Measurements from ENCODE around the gene JAK2.
"Not testable (repeated sequence)": the region's sequence is repeated elsewhere in the genome, so short reads cannot be mapped to it uniquely, and the experiment has no call there.

The JAK2 gene

GRCh38 chr9:5044160-5044559 lies 59.1 kb downstream of the JAK2 start:
- no peak overlapping the region for H3K27ac Mint-ChIP-seq
- no peak overlapping the region for H3K4me3 Mint-ChIP-seq
- no peaks in the 10 kb centered on the region for H3K27me3 Mint-ChIP-seq
- H3K9me3 Mint-ChIP-seq (ENCODE audit: low read depth): no peaks in the 10 kb centered on the region
- H3K36me3 Mint-ChIP-seq: peaks cover 34% of the 10 kb centered on the region
- peaks cover 6% of the 10 kb centered on the region for H3K4me1 Mint-ChIP-seq (ENCODE audit: low read depth)

DNA sequence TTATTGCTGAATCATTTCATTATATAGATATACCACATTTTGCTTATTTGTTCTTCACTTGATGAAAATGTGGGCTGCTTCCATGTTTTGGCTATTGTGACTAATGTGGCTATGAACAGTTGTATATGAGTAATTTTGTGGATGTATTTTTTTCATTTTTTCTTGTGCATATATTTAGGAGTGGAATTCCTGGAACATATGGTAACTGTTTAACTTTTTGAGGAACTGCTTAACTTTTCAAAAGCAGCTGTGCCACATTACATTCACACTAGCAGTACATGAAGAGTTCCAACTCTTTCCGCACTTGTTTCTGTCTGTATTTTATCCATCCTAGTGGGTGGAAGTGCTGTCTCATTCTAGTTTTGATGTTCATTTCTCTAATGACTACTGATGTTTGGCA lies 67.8 kb downstream of the JAK2 start:
- H3K27me3 Mint-ChIP-seq: no peaks in the 10 kb centered on the region

DNA sequence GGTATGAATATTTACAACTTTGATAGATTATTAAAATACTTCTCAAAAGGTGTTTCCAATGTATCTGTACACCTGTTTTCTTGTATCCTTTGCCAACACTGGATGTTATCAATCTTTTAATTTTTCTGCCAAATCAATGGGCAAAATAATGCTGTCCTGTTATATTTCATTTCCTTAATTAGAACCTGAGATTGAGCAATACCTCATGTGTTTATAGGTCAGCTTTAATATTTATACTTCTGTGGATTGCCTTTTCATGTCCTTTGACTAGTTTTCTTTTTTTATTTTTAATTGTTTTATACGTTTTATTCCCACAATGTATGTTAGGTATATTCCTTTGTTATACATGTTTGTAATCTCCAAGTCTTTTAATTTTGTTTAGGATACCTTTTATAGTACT lies 77.6 kb downstream of the JAK2 start:
- Mint-ChIP-seq H3K4me3 (no peak overlapping the region), H3K36me3 (peaks cover 29% of the 10 kb centered on the region), H3K4me1 (ENCODE audit: low read depth) (no peaks in the 10 kb centered on the region), H3K27ac (no peak overlapping the region), H3K9me3 (ENCODE audit: low read depth) (no peaks in the 10 kb centered on the region), H3K27me3 (no peaks in the 10 kb centered on the region)

More for the DNA sequence above, 67.8 kb downstream of the JAK2 start:
- Mint-ChIP-seq H3K4me1 (ENCODE audit: low read depth) (peaks cover 2% of the 10 kb centered on the region), H3K4me3 (no peak overlapping the region), H3K27ac (no peak overlapping the region), H3K36me3 (peaks cover 43% of the 10 kb centered on the region), H3K9me3 (ENCODE audit: low read depth) (no peaks in the 10 kb centered on the region)

- Mint-ChIP-seq H3K36me3 (peaks cover 28% of the 10 kb centered on the region), H3K4me3 (no peak overlapping the region), H3K9me3 (ENCODE audit: low read depth) (no peaks in the 10 kb centered on the region), H3K27me3 (no peaks in the 10 kb centered on the region), H3K27ac (no peak overlapping the region), H3K4me1 (ENCODE audit: low read depth) (no peaks in the 10 kb centered on the region)
These were observed 87.8 kb downstream of the JAK2 start for GRCh38 chr9:5072871-5073270.

DNA sequence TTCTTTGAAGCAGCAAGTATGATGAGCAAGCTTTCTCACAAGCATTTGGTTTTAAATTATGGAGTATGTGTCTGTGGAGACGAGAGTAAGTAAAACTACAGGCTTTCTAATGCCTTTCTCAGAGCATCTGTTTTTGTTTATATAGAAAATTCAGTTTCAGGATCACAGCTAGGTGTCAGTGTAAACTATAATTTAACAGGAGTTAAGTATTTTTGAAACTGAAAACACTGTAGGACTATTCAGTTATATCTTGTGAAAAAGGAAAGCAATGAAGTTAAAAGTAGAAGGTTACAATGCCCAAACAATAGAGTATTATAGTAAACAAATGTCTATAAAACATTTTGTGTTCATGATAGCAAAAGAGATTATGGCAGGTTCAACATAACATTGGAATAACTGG lies 88.6 kb downstream of the JAK2 start:
- Mint-ChIP-seq H3K9me3 (ENCODE audit: low read depth) (no peaks in the 10 kb centered on the region), H3K4me1 (ENCODE audit: low read depth) (no peaks in the 10 kb centered on the region), H3K36me3 (peaks cover 28% of the 10 kb centered on the region), H3K4me3 (no peak overlapping the region), H3K27me3 (no peaks in the 10 kb centered on the region), H3K27ac (no peak overlapping the region)

- H3K9me3 Mint-ChIP-seq (ENCODE audit: low read depth): no peaks in the 10 kb centered on the region
- no peak overlapping the region for H3K27ac Mint-ChIP-seq
- H3K27me3 Mint-ChIP-seq: no peaks in the 10 kb centered on the region
- H3K36me3 Mint-ChIP-seq: peaks cover 53% of the 10 kb centered on the region
- no peaks in the 10 kb centered on the region for H3K4me1 Mint-ChIP-seq (ENCODE audit: low read depth)
- H3K4me3 Mint-ChIP-seq: no peak overlapping the region
These were observed 100.9 kb downstream of the JAK2 start for GRCh38 chr9:5085993-5086392.

DNA sequence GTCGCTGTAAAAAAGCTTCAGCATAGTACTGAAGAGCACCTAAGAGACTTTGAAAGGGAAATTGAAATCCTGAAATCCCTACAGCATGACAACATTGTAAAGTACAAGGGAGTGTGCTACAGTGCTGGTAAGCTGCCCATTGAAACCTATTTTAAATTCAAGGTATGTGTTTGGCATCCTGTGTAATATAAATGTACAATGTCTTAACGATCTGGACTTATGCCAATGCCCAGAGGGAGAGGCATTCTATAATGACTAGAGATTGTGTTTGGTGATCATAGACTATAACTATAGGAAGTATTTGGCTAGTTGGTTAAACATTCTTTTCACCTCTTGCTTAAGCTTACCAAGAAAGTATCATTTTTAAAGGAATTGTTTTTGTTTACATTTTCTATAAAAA lies 104.7 kb downstream of the JAK2 start:
- Mint-ChIP-seq H3K4me1 (ENCODE audit: low read depth) (no peaks in the 10 kb centered on the region), H3K4me3 (no peak overlapping the region), H3K27me3 (no peaks in the 10 kb centered on the region), H3K9me3 (ENCODE audit: low read depth) (no peaks in the 10 kb centered on the region), H3K36me3 (peaks cover 34% of the 10 kb centered on the region), H3K27ac (no peak overlapping the region)

- Mint-ChIP-seq H3K27ac (no peak overlapping the region), H3K9me3 (ENCODE audit: low read depth) (no peaks in the 10 kb centered on the region), H3K36me3 (no peaks in the 10 kb centered on the region), H3K4me3 (no peak overlapping the region), H3K4me1 (ENCODE audit: low read depth) (no peaks in the 10 kb centered on the region), H3K27me3 (no peaks in the 10 kb centered on the region)
These were observed 110.7 kb downstream of the JAK2 start for GRCh38 chr9:5095795-5096194.

DNA sequence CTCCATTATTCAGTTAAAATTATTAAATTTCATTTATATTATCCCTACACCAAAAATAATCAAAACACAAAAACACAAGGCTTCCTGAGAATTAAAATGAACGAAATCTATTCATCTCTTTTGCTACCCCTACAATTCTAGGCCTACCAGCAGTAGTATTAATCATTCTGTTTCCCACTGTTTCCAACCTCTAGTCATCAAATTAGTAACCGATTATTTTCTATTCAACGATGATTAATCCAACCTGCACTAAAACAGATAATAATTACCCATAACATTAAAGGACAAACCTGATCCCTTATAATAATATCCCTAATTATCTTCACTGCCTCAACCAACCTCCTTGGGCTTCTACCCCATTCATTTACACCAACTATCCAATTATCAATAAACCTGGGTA lies 114.4 kb downstream of the JAK2 start:
- no peak overlapping the region for H3K27ac Mint-ChIP-seq
- no peaks in the 10 kb centered on the region for H3K4me1 Mint-ChIP-seq (ENCODE audit: low read depth)
- peaks cover 12% of the 10 kb centered on the region for H3K9me3 Mint-ChIP-seq (ENCODE audit: low read depth)
- H3K36me3 Mint-ChIP-seq: peaks cover 21% of the 10 kb centered on the region
- no peaks in the 10 kb centered on the region for H3K27me3 Mint-ChIP-seq
- no peak overlapping the region for H3K4me3 Mint-ChIP-seq

DNA sequence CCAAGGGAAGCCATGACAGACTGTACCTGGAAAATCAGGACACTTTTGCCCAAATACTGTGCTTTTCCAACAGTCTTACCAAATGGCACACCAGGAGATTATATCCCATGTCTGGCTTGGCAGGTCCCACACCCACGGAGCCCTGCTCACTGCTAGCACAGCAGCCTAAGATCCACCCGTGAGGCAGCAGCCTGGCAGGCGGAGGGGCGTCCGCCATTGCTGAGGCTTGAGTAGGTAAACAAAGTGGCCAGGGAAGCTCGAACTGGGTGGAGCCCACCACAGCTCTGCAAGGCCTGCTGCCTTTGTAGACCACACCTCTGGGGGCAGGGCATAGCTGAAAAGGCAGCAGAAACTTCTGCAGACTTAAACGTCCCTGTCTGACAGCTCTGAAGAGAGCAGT lies 116.1 kb downstream of the JAK2 start:
- H3K4me1 Mint-ChIP-seq (ENCODE audit: low read depth); H3K4me3 Mint-ChIP-seq; H3K27me3 Mint-ChIP-seq; H3K27ac Mint-ChIP-seq: not testable (repeated sequence)
- Mint-ChIP-seq H3K9me3 (ENCODE audit: low read depth) (peaks cover 12% of the 10 kb centered on the region), H3K36me3 (peaks cover 27% of the 10 kb centered on the region)

DNA sequence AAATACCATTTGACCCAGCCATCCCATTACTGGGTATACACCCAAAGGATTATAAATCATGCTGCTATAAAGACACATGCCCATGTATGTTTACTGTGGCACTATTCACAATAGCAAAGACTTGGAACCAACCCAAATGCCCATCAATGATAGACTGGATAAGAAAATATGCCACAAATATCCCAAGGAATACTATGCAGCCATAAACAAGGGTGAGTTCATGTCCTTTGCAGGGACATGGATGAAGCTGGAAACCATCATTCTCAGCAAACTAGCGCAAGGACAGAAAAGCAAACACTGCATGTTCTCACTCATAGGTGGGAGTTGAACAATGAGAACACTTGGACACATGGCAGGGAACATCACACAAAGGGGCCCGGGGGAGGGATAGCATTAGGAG lies 121.4 kb downstream of the JAK2 start:
- H3K27me3 Mint-ChIP-seq; H3K4me3 Mint-ChIP-seq; H3K27ac Mint-ChIP-seq; H3K4me1 Mint-ChIP-seq (ENCODE audit: low read depth): not testable (repeated sequence)
- Mint-ChIP-seq H3K36me3 (peaks cover 30% of the 10 kb centered on the region), H3K9me3 (ENCODE audit: low read depth) (peaks cover 12% of the 10 kb centered on the region)

- Mint-ChIP-seq H3K4me1 (ENCODE audit: low read depth) (no peaks in the 10 kb centered on the region), H3K36me3 (peaks cover 22% of the 10 kb centered on the region), H3K9me3 (ENCODE audit: low read depth) (no peaks in the 10 kb centered on the region), H3K27me3 (no peaks in the 10 kb centered on the region), H3K27ac (no peak overlapping the region), H3K4me3 (no peak overlapping the region)
These were observed 126.0 kb downstream of the JAK2 start for GRCh38 chr9:5110867-5111681.

DNA sequence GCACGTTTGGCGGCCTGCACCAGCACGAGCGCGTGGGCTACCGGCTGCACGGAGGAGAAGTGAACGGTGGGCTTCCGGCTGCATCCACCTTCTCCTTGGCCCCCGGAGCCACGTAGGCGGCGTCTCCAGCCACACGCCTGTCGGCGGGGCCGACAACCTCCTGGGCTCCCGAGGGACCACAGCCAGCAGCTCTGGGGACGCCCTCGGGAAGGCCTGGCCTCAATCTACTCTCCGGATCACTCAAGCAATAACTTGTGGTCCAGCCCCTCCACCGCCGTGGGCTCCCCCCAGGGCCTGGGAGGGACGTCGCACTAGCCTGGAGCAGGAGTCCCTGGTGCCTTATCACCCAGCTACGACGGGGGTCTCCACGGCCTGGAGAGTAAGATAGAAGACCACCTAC lies 126.6 kb downstream of the JAK2 start:
- Mint-ChIP-seq H3K4me3 (no peak overlapping the region), H3K4me1 (ENCODE audit: low read depth) (no peaks in the 10 kb centered on the region), H3K36me3 (peaks cover 22% of the 10 kb centered on the region), H3K9me3 (ENCODE audit: low read depth) (no peaks in the 10 kb centered on the region), H3K27ac (no peak overlapping the region), H3K27me3 (no peaks in the 10 kb centered on the region)

DNA sequence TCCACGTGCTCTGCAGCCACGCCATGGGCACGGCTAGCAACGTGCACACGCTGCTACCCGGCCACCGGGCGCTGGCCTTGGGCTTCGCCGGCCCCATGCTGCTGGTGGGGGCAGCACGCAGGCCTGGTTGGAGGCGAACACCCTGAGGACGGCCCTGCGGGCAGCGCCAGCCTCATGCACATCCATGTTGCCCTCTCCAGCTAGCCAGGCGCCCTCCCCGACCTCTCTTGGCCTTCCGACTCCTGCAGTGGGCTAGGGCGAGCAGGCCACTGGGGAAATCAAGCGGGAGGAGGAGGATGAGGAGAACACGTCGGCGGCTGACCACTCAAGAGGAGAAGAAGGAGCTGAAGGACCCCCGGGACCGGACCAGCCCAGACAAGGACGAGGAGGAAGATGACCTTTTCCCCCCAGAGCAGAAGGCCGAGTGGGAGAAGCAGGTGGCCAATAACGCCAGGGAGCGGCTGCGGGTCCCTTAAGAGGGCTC lies 127.1 kb downstream of the JAK2 start:
- no peaks in the 10 kb centered on the region for H3K4me1 Mint-ChIP-seq (ENCODE audit: low read depth)
- peaks cover 25% of the 10 kb centered on the region for H3K36me3 Mint-ChIP-seq
- no peaks in the 10 kb centered on the region for H3K9me3 Mint-ChIP-seq (ENCODE audit: low read depth)
- no peaks in the 10 kb centered on the region for H3K27me3 Mint-ChIP-seq
- H3K27ac Mint-ChIP-seq: no peak overlapping the region
- H3K4me3 Mint-ChIP-seq: no peak overlapping the region

DNA sequence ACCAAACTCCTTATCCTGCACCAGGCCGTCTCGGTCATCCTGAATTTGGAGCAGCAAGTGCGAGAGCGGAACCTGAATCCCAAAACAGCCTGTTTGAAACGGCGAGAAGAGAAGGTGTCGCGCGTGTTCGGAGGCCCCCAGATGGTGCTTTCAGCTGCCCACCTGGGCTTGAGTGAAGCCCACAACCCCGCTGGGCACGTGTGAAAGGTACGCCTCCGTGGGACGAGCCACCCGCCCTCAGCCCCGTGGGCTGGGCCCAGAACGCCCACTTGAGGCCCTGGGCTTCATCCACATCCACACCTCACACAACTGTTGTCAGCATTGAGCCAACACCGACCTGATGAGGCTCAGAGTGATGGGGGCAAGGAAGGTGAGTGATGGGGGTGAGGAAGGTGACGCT lies 127.6 kb downstream of the JAK2 start:
- H3K36me3 Mint-ChIP-seq: peaks cover 23% of the 10 kb centered on the region
- no peaks in the 10 kb centered on the region for H3K9me3 Mint-ChIP-seq (ENCODE audit: low read depth)
- no peak overlapping the region for H3K27ac Mint-ChIP-seq
- H3K4me1 Mint-ChIP-seq (ENCODE audit: low read depth): no peaks in the 10 kb centered on the region
- no peaks in the 10 kb centered on the region for H3K27me3 Mint-ChIP-seq
- H3K4me3 Mint-ChIP-seq: no peak overlapping the region

DNA sequence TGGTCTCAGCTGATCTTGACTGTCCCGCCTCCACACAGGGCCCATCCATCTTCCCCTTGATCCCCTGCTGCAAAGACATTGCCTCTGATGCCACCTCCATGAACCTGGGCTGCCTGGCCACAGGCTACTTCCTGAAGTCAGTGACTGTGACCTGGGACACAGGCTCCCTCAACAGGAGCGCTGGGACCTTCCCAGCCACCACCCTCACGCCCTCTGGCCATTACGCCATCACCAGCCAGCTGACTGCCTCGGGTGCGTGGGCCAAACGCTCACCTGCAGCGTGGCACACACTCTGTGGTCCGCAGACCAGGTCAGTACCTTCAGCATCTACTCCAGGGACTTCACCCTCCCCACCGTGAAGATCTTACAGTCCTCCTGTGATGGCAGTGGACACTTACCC lies 128.5 kb downstream of the JAK2 start:
- Mint-ChIP-seq H3K4me3 (no peak overlapping the region), H3K4me1 (ENCODE audit: low read depth) (no peaks in the 10 kb centered on the region), H3K9me3 (ENCODE audit: low read depth) (no peaks in the 10 kb centered on the region), H3K27ac (no peak overlapping the region), H3K27me3 (no peaks in the 10 kb centered on the region), H3K36me3 (peaks cover 25% of the 10 kb centered on the region)

All from activated naive CD8-positive, alpha-beta T cell (primary cell).